Activated naive CD8-positive, alpha-beta T cell (primary cell): ENCODE results near the gene HP.
"Not testable (repeated sequence)": the region's sequence is repeated elsewhere in the genome, so short reads cannot be mapped to it uniquely, and the experiment has no call there.

ENCODE experiments used
- H3K27ac Mint-ChIP-seq: one replicate; pipeline ENCODE4 v1.8.0; 2021; ENCODE audit warnings: mixed read lengths
- H3K27me3 Mint-ChIP-seq: one replicate; pipeline ENCODE4 v1.8.0; 2021; ENCODE audit warnings: mixed read lengths
- H3K36me3 Mint-ChIP-seq: one replicate; pipeline ENCODE4 v1.8.0; 2021; ENCODE audit warnings: mixed read lengths
- H3K4me1 Mint-ChIP-seq: one replicate; pipeline ENCODE4 v1.8.0; 2021; ENCODE audit warnings: low read depth, mixed read lengths
- H3K4me3 Mint-ChIP-seq: one replicate; pipeline ENCODE4 v1.8.0; 2021; ENCODE audit warnings: mild to moderate bottlenecking, mixed read lengths
- H3K9me3 Mint-ChIP-seq: one replicate; pipeline ENCODE4 v1.8.0; 2021; ENCODE audit warnings: low read depth, mixed read lengths

HP gene, protein sequence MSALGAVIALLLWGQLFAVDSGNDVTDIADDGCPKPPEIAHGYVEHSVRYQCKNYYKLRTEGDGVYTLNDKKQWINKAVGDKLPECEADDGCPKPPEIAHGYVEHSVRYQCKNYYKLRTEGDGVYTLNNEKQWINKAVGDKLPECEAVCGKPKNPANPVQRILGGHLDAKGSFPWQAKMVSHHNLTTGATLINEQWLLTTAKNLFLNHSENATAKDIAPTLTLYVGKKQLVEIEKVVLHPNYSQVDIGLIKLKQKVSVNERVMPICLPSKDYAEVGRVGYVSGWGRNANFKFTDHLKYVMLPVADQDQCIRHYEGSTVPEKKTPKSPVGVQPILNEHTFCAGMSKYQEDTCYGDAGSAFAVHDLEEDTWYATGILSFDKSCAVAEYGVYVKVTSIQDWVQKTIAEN

GRCh38 chr16:72054254-72054847 is at the start of gene HP:
Gene HP, plus strand, starts transcription at chr16:72054505. Its CDS starts 148 bp downstream, at chr16:72054653.
- peaks cover 11% of the 10 kb centered on the region for H3K36me3 Mint-ChIP-seq
- not testable (repeated sequence) for H3K27ac Mint-ChIP-seq, H3K9me3 Mint-ChIP-seq, H3K4me1 Mint-ChIP-seq, H3K4me3 Mint-ChIP-seq, H3K27me3 Mint-ChIP-seq

- Mint-ChIP-seq H3K4me1 (peaks cover 17% of the 10 kb centered on the region), H3K4me3 (peak overlapping the region; percentile 97), H3K27ac (peak overlapping the region; percentile 99)
- not testable (repeated sequence) for H3K27me3 Mint-ChIP-seq, H3K36me3 Mint-ChIP-seq, H3K9me3 Mint-ChIP-seq
Measured at GRCh38 chr16:72008065-72008423, 46.3 kb upstream of the HP start.

GRCh38 chr16:72008424-72009216 is 45.7 kb upstream of the HP start, which contains the start of gene DHODH:
Gene DHODH, plus strand, starts transcription at chr16:72008744. Its CDS starts 21 bp downstream, at chr16:72008765.
- Mint-ChIP-seq H3K27ac (peak within 1 kb of the TSS; percentile 99), H3K4me3 (peak within 1 kb of the TSS; percentile 97), H3K9me3 (no peaks in the 10 kb centered on the region), H3K27me3 (no peaks in the 10 kb centered on the region), H3K4me1 (peaks cover 23% of the 10 kb centered on the region), H3K36me3 (peaks cover 6% of the 10 kb centered on the region)

- no peaks in the 10 kb centered on the region for H3K27me3 Mint-ChIP-seq
- peaks cover 6% of the 10 kb centered on the region for H3K36me3 Mint-ChIP-seq
- H3K9me3 Mint-ChIP-seq: no peaks in the 10 kb centered on the region
- peak overlapping the region; percentile 97 for H3K4me3 Mint-ChIP-seq
- H3K27ac Mint-ChIP-seq: peak overlapping the region; percentile 61
- peaks cover 26% of the 10 kb centered on the region for H3K4me1 Mint-ChIP-seq
Measured at GRCh38 chr16:72009779-72010178, 44.5 kb upstream of the HP start.

DNA sequence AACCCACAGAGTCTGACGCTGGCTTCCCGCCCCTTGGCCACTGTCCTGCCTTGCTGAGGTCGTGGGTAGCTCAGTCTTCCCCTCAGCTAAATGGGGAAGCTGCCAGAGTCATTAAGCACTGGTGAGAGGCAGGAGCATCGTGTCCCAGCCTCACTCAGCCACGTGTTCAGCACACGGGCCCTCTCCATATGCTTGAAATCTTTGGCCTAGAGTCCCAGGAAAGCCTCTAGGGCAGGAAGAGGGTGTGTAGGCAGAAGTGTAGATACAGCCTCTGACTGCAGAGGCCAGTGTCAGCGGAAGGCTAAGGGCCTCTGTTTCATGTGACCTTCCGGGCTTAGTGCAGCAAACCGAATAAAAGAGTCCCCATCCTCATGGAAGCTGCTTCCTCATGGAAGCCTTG is 41.7 kb upstream of the HP start:
- peaks cover 26% of the 10 kb centered on the region for H3K4me1 Mint-ChIP-seq
- no peak overlapping the region for H3K4me3 Mint-ChIP-seq
- H3K27me3 Mint-ChIP-seq: no peaks in the 10 kb centered on the region
- no peaks in the 10 kb centered on the region for H3K9me3 Mint-ChIP-seq
- no peak overlapping the region for H3K27ac Mint-ChIP-seq
- H3K36me3 Mint-ChIP-seq: peaks cover 6% of the 10 kb centered on the region

DNA sequence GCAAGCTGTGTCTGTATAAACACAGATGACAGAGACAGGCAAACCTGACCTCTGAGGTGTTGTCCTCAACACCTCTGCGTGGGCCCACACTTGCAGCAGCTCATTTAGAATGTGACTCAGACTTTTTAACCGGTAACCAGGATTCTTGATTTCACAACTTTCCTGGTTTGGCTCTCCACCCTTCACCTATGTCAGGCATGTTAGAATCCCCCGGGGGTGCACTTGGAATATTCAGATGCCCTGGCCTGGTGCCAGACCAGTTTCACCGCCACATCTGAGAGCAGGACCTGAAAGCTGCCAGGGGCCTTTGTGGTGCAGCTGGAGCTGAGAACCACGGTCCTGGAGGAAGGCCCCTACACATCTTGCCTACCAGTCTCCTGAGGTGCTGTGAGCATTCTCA is 40.9 kb upstream of the HP start:
- Mint-ChIP-seq H3K9me3 (no peaks in the 10 kb centered on the region), H3K27ac (peak overlapping the region; percentile 13), H3K4me1 (peaks cover 26% of the 10 kb centered on the region), H3K27me3 (no peaks in the 10 kb centered on the region), H3K36me3 (peaks cover 6% of the 10 kb centered on the region), H3K4me3 (no peak overlapping the region)

- no peaks in the 10 kb centered on the region for H3K9me3 Mint-ChIP-seq
- H3K4me3 Mint-ChIP-seq: no peak overlapping the region
- no peak overlapping the region for H3K27ac Mint-ChIP-seq
- peaks cover 4% of the 10 kb centered on the region for H3K36me3 Mint-ChIP-seq
- no peaks in the 10 kb centered on the region for H3K27me3 Mint-ChIP-seq
- H3K4me1 Mint-ChIP-seq: peaks cover 25% of the 10 kb centered on the region
Measured at GRCh38 chr16:72013888-72014581, 40.3 kb upstream of the HP start.

DNA sequence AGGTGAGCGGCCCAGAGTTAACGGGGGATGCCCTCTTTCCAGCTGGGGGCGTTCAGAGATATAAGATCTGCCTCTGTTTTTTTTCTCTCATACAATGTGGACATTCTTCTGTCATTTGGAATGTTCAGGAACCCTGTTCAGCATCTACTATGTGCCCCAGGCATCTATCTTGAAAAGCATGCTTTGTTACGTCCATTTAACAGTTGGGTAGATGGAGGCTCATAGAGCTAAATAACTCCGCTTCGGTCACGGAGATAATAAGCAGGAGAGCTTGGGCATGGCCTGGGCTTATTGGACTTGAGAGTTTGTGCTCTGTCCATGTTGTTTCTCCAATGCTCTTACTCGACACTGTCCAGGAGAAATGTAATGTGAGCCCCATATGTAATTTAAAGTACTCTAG is 39.6 kb upstream of the HP start:
- no peaks in the 10 kb centered on the region for H3K9me3 Mint-ChIP-seq
- no peak overlapping the region for H3K27ac Mint-ChIP-seq
- peaks cover 24% of the 10 kb centered on the region for H3K4me1 Mint-ChIP-seq
- H3K27me3 Mint-ChIP-seq: no peaks in the 10 kb centered on the region
- H3K4me3 Mint-ChIP-seq: no peak overlapping the region
- H3K36me3 Mint-ChIP-seq: peaks cover 7% of the 10 kb centered on the region

- peaks cover 6% of the 10 kb centered on the region for H3K36me3 Mint-ChIP-seq
- peaks cover 19% of the 10 kb centered on the region for H3K4me1 Mint-ChIP-seq
- H3K9me3 Mint-ChIP-seq: no peaks in the 10 kb centered on the region
- no peak overlapping the region for H3K27ac Mint-ChIP-seq
- H3K4me3 Mint-ChIP-seq: no peak overlapping the region
- no peaks in the 10 kb centered on the region for H3K27me3 Mint-ChIP-seq
Measured at GRCh38 chr16:72015124-72015523, 39.2 kb upstream of the HP start.

GRCh38 chr16:72018470-72018869 is 35.8 kb upstream of the HP start:
- H3K4me1 Mint-ChIP-seq: peaks cover 4% of the 10 kb centered on the region
- peaks cover 8% of the 10 kb centered on the region for H3K36me3 Mint-ChIP-seq
- H3K27ac Mint-ChIP-seq: no peak overlapping the region
- no peaks in the 10 kb centered on the region for H3K27me3 Mint-ChIP-seq
- H3K4me3 Mint-ChIP-seq: no peak overlapping the region
- no peaks in the 10 kb centered on the region for H3K9me3 Mint-ChIP-seq

GRCh38 chr16:72021043-72021442 is 33.3 kb upstream of the HP start:
- H3K9me3 Mint-ChIP-seq: no peaks in the 10 kb centered on the region
- no peaks in the 10 kb centered on the region for H3K4me1 Mint-ChIP-seq
- H3K4me3 Mint-ChIP-seq: no peak overlapping the region
- peaks cover 11% of the 10 kb centered on the region for H3K36me3 Mint-ChIP-seq
- H3K27ac Mint-ChIP-seq: no peak overlapping the region
- H3K27me3 Mint-ChIP-seq: no peaks in the 10 kb centered on the region

DNA sequence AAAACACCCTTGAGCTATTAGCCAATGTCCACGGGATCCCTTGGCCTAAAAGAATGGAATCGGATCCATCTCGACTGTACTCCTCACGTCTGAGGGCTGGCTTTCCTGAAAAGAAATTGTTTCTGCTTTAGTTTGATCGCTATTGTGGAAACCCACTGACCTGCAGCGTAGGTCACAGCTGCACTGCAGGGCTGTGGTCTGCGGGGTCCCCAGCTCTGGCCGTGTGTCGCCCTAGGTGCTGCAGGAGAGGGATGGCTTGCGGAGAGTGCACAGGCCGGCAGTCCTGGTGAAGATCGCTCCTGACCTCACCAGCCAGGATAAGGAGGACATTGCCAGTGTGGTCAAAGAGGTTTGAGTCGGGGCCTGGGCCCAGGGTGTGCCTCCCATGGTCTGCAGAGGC is 32.2 kb upstream of the HP start:
- H3K9me3 Mint-ChIP-seq: no peaks in the 10 kb centered on the region
- H3K4me1 Mint-ChIP-seq: no peaks in the 10 kb centered on the region
- no peak overlapping the region for H3K4me3 Mint-ChIP-seq
- no peak overlapping the region for H3K27ac Mint-ChIP-seq
- no peaks in the 10 kb centered on the region for H3K27me3 Mint-ChIP-seq
- peaks cover 11% of the 10 kb centered on the region for H3K36me3 Mint-ChIP-seq

DNA sequence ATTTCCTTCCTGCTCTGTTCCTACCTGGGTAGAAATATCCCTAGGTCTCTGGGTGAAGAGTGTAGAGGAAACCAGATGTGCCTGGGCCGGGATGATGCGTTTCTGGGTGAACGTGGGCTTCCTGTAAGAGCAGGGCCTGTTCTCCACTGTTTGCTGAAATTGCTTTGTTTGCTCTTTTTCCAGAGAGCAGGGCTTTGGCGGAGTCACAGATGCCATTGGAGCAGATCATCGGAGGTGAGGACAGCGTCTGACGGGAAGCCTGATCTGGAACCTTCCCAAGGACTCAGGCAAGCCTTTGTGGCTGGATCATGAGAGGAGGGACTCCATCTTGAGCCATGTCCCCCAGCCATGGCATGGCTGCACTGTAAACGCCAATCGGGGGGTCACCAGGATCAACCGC is 30.3 kb upstream of the HP start:
- no peak overlapping the region for H3K4me3 Mint-ChIP-seq
- H3K9me3 Mint-ChIP-seq: no peaks in the 10 kb centered on the region
- no peaks in the 10 kb centered on the region for H3K27me3 Mint-ChIP-seq
- peaks cover 11% of the 10 kb centered on the region for H3K36me3 Mint-ChIP-seq
- H3K27ac Mint-ChIP-seq: no peak overlapping the region
- no peaks in the 10 kb centered on the region for H3K4me1 Mint-ChIP-seq

DNA sequence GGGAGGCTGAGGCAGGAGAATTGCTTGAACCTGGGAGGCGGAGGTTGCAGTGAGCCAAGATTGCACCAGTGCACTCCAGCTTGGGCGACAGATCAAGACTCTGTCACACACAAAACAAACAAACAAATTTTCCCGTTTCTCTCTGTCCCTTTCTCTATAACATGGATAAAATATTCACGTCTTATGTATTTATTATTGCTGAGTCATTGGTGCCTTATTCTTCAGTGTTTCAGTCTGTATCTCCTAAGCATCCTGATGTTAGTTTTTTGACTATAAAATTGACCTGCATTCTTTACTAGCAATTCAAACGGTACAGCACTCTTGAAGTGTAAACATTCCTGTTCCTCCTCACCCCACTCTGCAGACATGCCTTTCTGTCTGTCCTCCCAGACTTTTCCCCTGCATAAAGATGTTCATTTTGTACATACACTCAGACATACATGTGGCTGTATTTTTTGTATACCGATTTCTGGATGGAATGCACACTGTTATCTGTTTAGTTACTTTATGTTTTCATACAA is 29.4 kb upstream of the HP start:
- Mint-ChIP-seq H3K27ac (peak overlapping the region; percentile 35), H3K36me3 (peaks cover 9% of the 10 kb centered on the region)

More for the DNA sequence above, 29.4 kb upstream of the HP start:
- Mint-ChIP-seq H3K4me3 (no peak overlapping the region), H3K27me3 (no peaks in the 10 kb centered on the region), H3K9me3 (no peaks in the 10 kb centered on the region), H3K4me1 (no peaks in the 10 kb centered on the region)
